ENCODE measurements around the gene RGS3. TPM values are rescaled to one million over a fixed set of nuclear protein-coding genes. Genes with fewer than 3 reads are reported as not detected.

The RGS3 gene
- total RNA-seq, 2 donors from 2014 or later = 25.7 to 96.9 TPM

GRCh38 chr9:113582698-113583200 lies 119.2 kb downstream of the RGS3 start:
- DNase-seq (no peak), ATAC-seq (no peak)
- Histone ChIP-seq H3K27me3 (no peaks in the 10 kb centered on the region), H3K9me3 (no peaks in the 10 kb centered on the region), H3K27ac (peak overlapping the region; percentile 89 to 96 (median 94)), H3K36me3 (replicated peaks in 1 of 2; ENCODE audit: insufficient read depth in 1 of 2, low read depth in 2 of 2) (peaks cover 0 to 8% of the 10 kb centered on the region in 2 donors), H3K4me1 (peaks cover 94% of the 10 kb centered on the region), H3K4me3 (no peak overlapping the region)
- intact Hi-C loops (cut with DNase I) = no loop called here
- 32 to 34% methylated on average over 6 of the region's 6 CpGs for WGBS, 2 donors
- no peak for TF ChIP-seq POLR2A (IDR thresholded peaks at IDR 0.05)
- TF ChIP-seq CTCF (IDR thresholded peaks at IDR 0.05) = no peak

- 95 to 96% methylated on average over 30 of the region's 31 CpGs for WGBS, 2 donors
Observed at GRCh38 chr9:113583511-113584427, 120.2 kb downstream of the RGS3 start.

GRCh38 chr9:113584428-113585084 lies 121.0 kb downstream of the RGS3 start:
- Histone ChIP-seq H3K27ac (no peak overlapping the region), H3K4me3 (no peak overlapping the region), H3K36me3 (replicated peaks in 1 of 2; ENCODE audit: insufficient read depth in 1 of 2, low read depth in 2 of 2) (peaks cover 0 to 8% of the 10 kb centered on the region in 2 donors), H3K4me1 (peaks cover 93% of the 10 kb centered on the region), H3K9me3 (no peaks in the 10 kb centered on the region), H3K27me3 (no peaks in the 10 kb centered on the region)
- TF ChIP-seq POLR2A (IDR thresholded peaks at IDR 0.05) = no peak
- no peak for TF ChIP-seq CTCF (IDR thresholded peaks at IDR 0.05)
- DNase-seq (no peak), ATAC-seq (no peak)
- intact Hi-C loops (cut with DNase I) = loop anchor here (5.0 kb wide), 1 partner anchor 137 kb away; no protein-coding TSS in a partner anchor
- WGBS, 2 donors = 69 to 78% methylated on average over 5 of the region's 5 CpGs

More at GRCh38 chr9:113583511-113584427, 120.2 kb downstream of the RGS3 start:
- no peak overlapping the region for H3K4me3 ChIP-seq
- peak overlapping the region; percentile 89 to 96 (median 94) for H3K27ac ChIP-seq
- H3K9me3 ChIP-seq = no peaks in the 10 kb centered on the region
- H3K4me1 ChIP-seq = peaks cover 94% of the 10 kb centered on the region
- no peak for TF ChIP-seq POLR2A (IDR thresholded peaks at IDR 0.05)
- no peak for TF ChIP-seq CTCF (IDR thresholded peaks at IDR 0.05)
- intact Hi-C loops (cut with DNase I) = no loop called here
- H3K27me3 ChIP-seq = no peaks in the 10 kb centered on the region
- no peak for DNase-seq
- ATAC-seq = no peak
- H3K36me3 ChIP-seq (replicated peaks in 1 of 2; ENCODE audit: insufficient read depth in 1 of 2, low read depth in 2 of 2) = peaks cover 0 to 8% of the 10 kb centered on the region in 2 donors

GRCh38 chr9:113585085-113585442 lies 121.5 kb downstream of the RGS3 start:
- H3K9me3 ChIP-seq = no peaks in the 10 kb centered on the region
- TF ChIP-seq POLR2A (IDR thresholded peaks at IDR 0.05) (no peak), CTCF (IDR thresholded peaks at IDR 0.05) (no peak)
- H3K4me3 ChIP-seq = no peak overlapping the region
- WGBS, 2 donors = 78 to 83% methylated on average over 4 of the region's 4 CpGs
- no peak for ATAC-seq
- no peaks in the 10 kb centered on the region for H3K27me3 ChIP-seq
- H3K27ac ChIP-seq = peak overlapping the region in 1 of 4 donors; percentile 30
- H3K4me1 ChIP-seq = peaks cover 88% of the 10 kb centered on the region
- intact Hi-C loops (cut with DNase I) = loop anchor here (5.0 kb wide), 1 partner anchor 138 kb away; no protein-coding TSS in a partner anchor
- no peak for DNase-seq
- H3K36me3 ChIP-seq (replicated peaks in 1 of 2; ENCODE audit: insufficient read depth in 1 of 2, low read depth in 2 of 2) = peaks cover 0 to 8% of the 10 kb centered on the region in 2 donors
